ENCODE measurements around the gene SIPA1L3. TPM values are rescaled to one million over a fixed set of nuclear protein-coding genes. Genes with fewer than 3 reads are reported as not detected.
A peak's percentile ranks its signal among the peaks of the same experiment; 100 is the strongest.

The SIPA1L3 gene
- total RNA-seq, 1 donor = 28.9 TPM

GRCh38 chr19:38233740-38234251 lies 326.8 kb downstream of the SIPA1L3 start:
- no peak overlapping the region for H3K4me3 ChIP-seq (ENCODE audit: low read depth, low read length)
- peak; percentile 78 for DNase-seq (ENCODE audit: low read depth)
- peak; percentile 82 for TF ChIP-seq CTCF (IDR thresholded peaks at IDR 0.05; ENCODE audit: insufficient read depth, low read length)

- no peak for DNase-seq (ENCODE audit: low read depth)
- TF ChIP-seq CTCF (IDR thresholded peaks at IDR 0.05; ENCODE audit: insufficient read depth, low read length) = no peak
Observed at GRCh38 chr19:38234615-38235014, 327.6 kb downstream of the SIPA1L3 start.

GRCh38 chr19:38239816-38240215 lies 332.8 kb downstream of the SIPA1L3 start:
- no peak for DNase-seq (ENCODE audit: low read depth)
- no peak overlapping the region for H3K4me3 ChIP-seq (ENCODE audit: low read depth, low read length)
- no peak for TF ChIP-seq CTCF (IDR thresholded peaks at IDR 0.05; ENCODE audit: insufficient read depth, low read length)

More at GRCh38 chr19:38234615-38235014, 327.6 kb downstream of the SIPA1L3 start:
- no peak overlapping the region for H3K4me3 ChIP-seq (ENCODE audit: low read depth, low read length)

GRCh38 chr19:38243279-38243673 lies 336.3 kb downstream of the SIPA1L3 start:
- TF ChIP-seq CTCF (IDR thresholded peaks at IDR 0.05; ENCODE audit: insufficient read depth, low read length) = no peak
- peak overlapping the region; percentile 60 for H3K4me3 ChIP-seq (ENCODE audit: low read depth, low read length)

GRCh38 chr19:38245826-38246498 lies 339.0 kb downstream of the SIPA1L3 start:
- no peak for TF ChIP-seq CTCF (IDR thresholded peaks at IDR 0.05; ENCODE audit: insufficient read depth, low read length)
- no peak overlapping the region for H3K4me3 ChIP-seq (ENCODE audit: low read depth, low read length)
- peak; percentile 65 for DNase-seq (ENCODE audit: low read depth)

More at GRCh38 chr19:38243279-38243673, 336.3 kb downstream of the SIPA1L3 start:
- no peak for DNase-seq (ENCODE audit: low read depth)

- H3K4me3 ChIP-seq (ENCODE audit: low read depth, low read length) = no peak overlapping the region
- TF ChIP-seq CTCF (IDR thresholded peaks at IDR 0.05; ENCODE audit: insufficient read depth, low read length) = no peak
- peak; percentile 59 for DNase-seq (ENCODE audit: low read depth)
Observed at GRCh38 chr19:38247126-38247525, 340.1 kb downstream of the SIPA1L3 start.

Data from fibroblast of the aortic adventitia (primary cell).